Mammary epithelial cell (primary cell): ENCODE data around the gene CAB39L.

ENCODE experiments used
- CTCF ChIP-seq, 2 donors: IDR thresholded peaks in 1 of 2; conservative IDR thresholded peaks in 1 of 2; 2 replicates each; pipeline ENCODE4 v1.5.1; 2011 to 2012; ENCODE audit warnings: inconsistent platforms in 2 of 2, low read length in 2 of 2, mild to moderate bottlenecking in 2 of 2, control low read depth in 1 of 2, low read depth in 1 of 2; ENCODE audit not compliant: insufficient read depth in 1 of 2; ENCODE audit errors: extremely low read depth in 1 of 2
- EZH2 ChIP-seq: IDR thresholded peaks from 2 replicates; pipeline ENCODE4 v1.6.1; 2012; ENCODE audit warnings: low read length, inconsistent platforms, borderline replicate concordance

GRCh38 chr13:49410477-49410876, 33.4 kb downstream of the CAB39L start:
- TF ChIP-seq EZH2 (no peak), CTCF (conservative IDR thresholded peaks at IDR 0.05 in 1 of 2, IDR thresholded peaks at IDR 0.05 in 1 of 2; ENCODE audit: extremely low read depth in 1 of 2, insufficient read depth in 1 of 2, low read depth in 1 of 2, low read length in 2 of 2) (no peak)
